Stimulated activated CD8-positive, alpha-beta memory T cell treated with anti-CD3 and anti-CD28 coated beads, Interleukin-15, amount 100 ng/mL, for 24 hours (primary cell): ENCODE results near the gene RORB.

Experiments used
- DNase-seq: peaks from one replicate; pipeline ENCODE4 v3.0.0-alpha.2; 2020; ENCODE audit warnings: low read depth

The RORB gene

DNA sequence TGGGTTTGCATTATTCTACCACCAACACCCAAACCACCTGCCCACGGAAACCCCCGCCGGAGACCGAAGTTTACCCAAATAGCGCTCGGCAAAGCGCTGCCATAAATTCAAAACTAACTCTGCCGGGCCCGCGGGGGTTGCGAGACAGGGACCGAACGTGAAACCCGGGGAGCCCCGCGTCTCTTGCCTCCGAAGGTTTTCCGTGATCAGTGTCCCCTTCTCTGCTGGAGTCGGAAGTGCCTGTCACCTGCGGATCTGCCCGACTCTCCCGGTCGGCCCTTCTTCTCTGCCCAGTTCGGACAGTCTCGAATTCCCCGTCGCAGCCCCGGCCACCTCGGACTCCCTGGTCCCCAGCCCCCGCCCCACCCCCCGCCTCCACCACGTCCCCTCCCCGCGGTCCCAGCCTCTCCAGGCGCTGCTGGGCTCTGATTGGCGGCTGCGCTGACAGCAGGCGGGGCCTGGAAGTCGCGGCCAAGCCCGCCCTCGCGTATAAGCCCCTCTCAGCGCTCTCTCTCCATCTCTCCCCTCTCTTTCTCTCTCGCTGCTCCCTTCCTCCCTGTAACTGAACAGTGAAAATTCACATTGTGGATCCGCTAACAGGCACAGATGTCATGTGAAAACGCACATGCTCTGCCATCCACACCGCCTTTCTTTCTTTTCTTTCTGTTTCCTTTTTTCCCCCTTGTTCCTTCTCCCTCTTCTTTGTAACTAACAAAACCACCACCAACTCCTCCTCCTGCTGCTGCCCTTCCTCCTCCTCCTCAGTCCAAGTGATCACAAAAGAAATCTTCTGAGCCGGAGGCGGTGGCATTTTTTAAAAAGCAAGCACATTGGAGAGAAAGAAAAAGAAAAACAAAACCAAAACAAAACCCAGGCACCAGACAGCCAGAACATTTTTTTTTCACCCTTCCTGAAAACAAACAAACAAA is at the start of gene RORB:
Gene RORB, plus strand, starts transcription at position 517 of the 929 bp plus-strand sequence. CDS start 642 bp downstream, outside the sequence.
- no peak for DNase-seq

DNA sequence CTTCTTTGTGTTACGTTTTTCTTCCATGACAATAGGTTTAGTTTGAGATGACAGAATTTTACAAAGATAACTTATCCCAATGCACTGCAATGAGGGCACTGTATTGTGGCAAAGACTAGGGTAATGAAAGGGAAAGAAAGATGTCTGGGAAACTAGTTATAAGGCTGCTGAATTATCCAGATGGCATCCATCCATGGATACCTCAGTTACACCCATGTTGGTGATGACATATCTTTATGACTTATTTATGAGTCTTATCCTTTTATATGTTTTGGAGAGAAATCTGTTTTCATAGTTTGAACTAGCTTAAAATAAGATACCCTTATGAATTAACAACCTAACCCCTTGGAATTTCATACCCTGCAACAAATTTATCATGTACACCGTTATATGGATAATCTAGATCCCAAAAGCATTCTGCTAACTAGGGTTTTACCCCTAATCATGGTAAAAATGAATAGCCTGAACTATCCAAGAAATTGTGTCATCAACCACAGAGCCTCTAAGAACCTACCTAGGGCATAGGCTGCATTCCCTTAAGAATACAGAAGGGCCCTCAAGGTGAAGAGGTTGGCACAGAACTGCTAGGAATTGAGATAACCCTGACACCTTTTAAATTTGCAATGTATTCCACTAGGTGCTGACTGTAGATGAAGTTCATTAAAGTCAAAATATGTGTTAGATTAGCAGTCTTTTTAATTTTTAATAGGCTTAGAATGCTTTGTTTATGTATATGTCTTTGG is 49.5 kb upstream of the RORB start:
- no peak for DNase-seq

DNA sequence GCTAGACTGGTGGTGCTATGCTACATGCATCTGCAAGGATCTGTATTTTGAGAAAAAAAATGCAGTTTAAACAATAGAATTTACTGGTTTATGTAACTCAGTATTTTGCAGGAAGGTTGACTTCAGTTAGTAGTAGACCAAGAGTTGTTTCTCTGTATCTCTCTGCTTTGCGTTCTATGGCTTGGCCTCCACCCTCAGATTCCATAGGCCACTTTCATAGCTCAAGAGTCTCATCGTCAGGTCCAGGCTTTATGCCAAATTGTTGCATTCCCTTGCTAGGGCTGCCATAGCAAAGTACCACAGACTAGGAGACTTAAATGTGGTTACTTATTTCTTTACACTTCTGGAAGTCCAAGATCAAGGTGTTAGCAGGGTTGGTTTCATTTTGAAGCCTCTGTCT is 48.1 kb upstream of the RORB start:
- DNase-seq: no peak

DNA sequence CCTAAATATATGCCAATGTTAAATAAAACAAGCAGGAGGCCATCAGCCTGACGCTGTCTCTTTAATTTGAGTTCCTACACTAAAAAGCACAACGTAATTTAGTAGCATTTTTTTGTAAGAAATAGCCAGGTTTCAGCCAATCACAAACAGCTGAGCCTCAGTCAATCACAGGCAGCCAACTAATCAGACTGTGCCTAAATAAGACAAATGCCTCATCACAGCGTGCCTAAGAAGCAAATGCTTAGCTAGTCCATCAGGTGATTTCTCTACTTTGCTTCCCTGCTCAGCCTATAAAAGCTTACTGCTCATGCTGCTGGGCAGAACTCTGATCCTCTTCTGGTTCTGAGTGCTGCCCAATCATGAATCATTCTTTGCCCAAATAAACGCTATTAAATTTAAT is 38.3 kb upstream of the RORB start:
- no peak for DNase-seq

DNA sequence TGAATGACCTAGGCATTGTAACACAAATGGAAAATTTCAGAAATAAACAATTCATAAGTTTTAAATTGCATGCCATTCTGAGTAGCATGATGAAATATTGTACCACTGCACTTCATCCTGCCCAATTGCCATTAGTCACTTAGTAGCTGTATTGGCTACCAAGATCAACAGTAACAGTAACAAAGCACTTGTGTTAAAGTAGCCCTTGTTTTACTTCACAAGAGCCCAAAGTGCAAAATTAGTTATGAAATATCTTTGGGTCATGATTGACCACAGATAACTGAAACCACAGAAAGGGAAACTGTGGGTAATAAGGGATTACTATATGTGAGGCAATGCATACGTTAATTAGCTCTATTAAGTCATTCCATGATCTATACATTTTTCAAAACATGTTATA is 33.3 kb upstream of the RORB start:
- DNase-seq: no peak

DNA sequence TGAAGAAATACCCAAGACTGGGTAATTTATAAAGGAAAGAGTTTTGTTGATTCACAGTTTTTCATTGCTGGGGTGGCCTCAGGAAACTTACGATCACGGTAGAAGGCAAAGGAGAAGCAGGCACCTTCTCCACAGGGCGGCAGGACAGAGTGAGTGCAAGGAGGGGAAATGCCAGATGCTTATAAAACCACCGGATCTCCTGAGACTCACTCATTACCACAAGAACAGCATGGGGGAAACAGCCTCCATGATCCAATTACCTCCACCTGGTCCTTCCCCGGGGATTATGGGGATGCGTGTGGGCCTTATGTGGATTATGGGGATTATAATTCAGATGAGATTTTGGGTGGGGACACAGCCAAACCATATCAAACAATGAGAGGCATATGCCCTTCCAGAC is 18.5 kb upstream of the RORB start:
- DNase-seq: no peak

DNA sequence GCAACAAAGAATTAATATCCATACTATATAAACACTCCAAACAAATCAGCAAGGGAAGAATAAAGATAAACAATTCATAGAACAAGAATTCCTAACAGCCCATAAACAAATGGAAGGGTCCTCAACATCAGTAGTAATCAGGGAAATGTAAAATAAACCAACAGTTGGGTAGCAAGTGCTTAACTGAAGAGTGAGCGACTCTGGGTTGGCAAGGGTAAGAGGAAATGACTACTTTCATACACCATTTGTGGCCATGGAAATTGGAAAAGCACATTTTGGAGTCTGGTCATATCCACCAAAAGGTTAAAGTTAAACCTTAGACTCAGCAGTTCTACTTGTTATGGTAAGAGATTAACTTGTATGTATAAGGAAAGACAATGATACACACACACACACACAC is 17.4 kb upstream of the RORB start:
- DNase-seq: no peak

DNA sequence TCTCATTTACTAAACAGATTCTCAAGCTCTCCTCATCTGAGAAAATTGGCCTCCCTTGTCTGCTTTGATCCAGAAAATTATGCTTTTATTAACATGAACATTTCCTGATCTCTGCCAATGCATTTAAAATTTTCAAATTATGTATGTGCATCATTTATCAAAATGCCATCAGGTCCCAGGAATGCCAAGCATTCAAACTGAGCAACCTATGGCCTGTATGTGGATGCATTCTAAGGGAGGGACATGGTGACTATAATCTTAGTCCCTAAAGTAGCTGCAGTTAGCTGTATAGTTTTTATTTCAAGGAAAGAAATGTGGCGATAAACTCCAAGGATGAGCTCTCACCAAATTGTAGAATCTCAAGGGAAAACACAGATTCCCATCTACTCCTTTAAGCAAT is 9.7 kb upstream of the RORB start:
- no peak for DNase-seq

DNA sequence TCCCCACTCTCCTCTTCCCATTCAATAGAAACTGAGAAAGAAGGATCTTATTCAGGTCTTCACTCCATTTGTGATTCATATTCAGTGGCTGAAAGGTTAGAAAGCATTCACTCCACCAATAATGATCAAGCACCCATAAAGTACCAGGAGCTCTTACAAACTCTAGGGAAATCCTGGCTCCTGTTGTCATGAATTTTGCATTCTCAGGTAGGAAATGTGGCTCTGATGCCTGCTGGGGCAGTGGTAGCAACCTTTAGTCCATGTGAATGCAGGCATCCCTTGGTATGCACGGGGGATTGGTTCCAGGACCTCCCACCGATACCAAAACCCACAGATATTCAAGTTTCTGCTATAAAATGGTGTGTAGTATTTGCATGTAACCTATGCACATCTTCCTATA is 3.6 kb upstream of the RORB start:
- DNase-seq: no peak

DNA sequence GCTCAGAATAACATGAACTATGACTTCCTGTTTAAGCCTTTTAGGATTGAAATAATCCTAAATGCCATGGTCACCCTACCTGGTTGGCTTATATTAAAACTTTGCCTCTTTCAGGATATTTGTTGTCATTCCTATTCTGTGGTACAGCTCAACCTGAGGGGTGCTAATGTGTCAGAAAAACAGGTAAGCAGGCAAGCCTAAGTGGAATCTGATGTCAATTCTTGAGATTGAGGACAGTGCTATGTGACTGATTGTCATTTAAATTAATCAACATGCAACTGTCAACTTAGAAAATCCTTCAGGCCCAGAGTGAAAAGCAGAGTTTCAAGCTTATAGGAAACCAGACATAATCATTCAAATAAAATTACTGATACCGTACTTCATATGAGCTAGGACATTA is 2.6 kb upstream of the RORB start:
- DNase-seq: no peak

DNA sequence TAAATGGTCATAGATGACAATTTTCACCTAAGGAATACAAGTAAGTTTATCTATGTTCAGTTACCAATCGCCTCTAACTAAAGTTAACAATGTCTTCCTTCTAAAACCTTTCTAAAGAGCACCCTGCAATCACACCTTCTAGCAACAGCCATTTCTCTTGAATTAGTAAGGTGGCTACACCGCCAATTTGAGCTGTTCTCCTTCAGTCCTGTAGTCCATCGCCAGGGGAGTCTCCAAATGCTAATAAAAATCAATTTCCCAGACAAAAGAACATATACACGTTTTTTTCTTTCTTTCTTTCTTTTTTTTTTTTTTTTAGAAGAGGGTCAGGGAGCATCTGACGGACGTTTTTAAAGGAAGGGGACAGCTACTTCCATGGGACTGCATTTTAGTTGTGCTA is 729 bp upstream of the RORB start:
- DNase-seq: no peak

DNA sequence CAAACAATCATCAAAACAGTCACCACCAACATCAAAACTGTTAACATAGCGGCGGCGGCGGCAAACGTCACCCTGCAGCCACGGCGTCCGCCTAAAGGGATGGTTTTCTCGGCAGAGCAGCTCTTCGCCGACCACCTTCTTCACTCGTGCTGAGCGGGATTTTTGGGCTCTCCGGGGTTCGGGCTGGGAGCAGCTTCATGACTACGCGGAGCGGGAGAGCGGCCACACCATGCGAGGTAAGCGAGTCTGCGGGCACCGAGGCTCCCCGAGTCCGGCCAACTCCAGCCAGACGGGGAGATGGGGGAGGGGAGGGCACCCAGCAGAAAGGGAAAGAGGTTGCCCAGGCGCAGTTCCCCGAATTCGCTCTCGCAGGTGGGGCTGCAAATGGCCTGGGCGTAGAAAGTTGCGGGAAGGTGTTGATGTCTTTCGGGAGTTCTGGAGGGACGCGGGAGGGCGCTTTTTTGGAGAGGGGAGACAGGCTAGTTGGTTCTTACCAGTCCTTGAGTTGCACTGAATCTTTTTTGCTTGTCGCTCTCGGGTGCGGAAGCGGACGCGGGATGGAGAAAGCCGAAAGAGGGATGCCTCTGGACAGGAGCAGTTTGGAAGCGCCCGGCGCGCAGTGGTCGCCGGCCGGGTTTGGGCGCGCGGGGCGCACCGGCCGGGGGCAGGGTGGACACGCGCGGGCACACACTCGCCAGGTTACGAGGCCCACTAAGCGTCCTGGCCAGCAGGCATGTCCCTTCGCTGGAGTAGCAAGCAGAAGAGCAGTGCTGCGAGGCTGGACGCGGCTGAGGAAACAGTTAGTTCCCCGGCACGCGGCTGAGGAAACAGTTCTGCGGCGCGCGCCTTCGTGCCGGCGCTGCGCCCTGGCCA is 849 bp downstream of the RORB start:
- no peak for DNase-seq

DNA sequence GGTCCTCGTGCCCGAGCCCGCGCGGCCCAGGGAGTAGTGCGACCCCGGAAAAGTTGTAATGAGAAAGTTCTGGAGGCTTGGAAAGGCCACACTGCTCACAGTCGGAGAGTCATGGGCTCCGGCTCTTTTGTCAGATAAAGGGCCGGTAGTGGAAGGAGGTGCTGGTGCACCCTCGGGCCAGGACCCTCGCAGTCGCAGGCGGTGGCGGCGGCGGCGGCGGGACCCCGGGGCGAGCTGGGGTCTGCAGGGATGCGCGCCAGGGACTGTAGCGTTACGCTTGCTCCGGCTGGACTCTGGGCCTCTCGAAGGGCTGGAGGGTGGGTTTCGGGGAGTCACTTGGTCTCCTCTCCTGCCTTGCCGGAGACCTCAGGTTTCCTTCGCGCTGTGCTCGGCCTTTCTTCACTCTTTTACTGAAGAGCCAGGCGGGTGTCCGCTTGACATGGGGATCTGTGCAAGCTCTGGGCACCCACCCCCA is 1.5 kb downstream of the RORB start:
- DNase-seq: no peak

DNA sequence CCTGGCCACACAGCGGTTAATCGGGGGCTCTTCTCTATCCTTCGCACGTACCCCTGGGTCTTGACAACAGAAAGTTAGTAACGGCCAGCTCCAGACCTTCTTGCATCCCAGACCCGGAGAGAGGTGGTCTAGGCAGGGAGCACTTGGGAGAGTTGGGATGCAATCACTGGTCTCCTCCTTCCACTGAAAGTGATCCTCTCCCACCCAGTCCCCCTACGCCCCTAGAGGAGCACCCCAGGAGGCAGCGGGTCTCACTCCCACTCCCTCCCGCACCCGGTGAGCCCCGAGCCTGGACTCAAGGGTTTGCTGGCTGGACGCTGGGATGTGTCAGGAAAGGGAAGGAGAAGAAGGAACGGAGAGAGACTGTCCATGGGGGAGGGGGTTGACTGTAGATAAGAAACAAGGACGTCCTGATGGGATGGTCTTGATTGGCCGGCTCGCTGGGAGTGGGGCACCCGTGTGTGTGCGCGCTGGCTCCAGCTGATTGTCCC is 2.0 kb downstream of the RORB start:
- no peak for DNase-seq

DNA sequence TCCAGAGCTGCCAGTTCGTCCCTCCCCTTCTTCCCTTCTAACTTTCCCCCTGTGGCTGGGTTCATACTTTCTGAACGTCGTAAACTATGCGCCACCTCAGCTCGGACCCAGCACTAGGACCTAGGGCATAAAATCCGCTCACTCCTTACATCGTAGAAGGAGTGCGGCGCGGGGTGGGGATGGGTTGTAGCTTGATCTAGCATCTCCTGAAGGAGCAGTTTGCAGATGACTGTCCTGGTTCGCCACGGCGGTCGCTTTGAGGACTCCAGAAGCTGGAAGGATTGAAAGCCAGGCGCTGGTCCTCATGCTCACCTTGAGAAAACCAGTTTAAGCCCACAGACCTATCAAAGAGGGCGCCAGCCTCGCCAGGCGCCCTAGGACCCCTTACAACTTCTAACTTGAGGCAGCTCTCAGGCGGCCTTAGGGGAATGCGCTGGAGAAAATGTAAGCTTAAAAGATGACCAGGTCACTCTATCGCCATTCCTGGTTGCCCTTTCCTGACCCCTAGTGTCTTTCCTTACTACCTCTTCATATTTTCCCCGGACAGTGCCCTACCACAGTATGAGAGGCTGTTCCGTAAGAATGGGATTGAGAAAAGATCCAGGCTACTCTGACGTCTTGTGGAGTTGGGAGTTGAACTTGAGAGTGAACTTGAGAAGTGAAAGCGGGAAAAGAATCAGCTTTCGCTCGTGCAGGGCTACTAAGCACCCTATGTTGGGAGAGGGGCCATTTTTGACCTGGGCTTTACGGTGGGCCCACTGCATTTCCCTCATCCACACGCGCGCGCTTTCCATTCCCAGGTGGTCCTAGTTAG is 2.8 kb downstream of the RORB start:
- DNase-seq: no peak

DNA sequence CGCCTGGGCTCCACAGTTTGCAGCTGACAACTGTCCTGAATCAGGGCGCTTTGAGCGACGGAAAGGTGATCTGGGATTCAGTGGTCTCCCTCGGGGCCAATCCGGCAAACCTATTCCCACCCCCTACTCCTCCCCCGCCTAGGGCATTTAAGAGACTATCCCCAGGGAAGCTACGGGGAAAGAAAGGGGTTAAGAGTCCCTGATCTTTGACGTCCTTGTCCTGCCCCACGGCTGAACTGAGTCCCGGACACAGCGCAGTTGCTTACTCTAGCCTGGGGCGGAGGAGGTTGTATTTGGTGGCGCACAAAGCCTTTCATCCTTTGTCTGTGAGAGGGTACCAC is 3.4 kb downstream of the RORB start:
- no peak for DNase-seq

DNA sequence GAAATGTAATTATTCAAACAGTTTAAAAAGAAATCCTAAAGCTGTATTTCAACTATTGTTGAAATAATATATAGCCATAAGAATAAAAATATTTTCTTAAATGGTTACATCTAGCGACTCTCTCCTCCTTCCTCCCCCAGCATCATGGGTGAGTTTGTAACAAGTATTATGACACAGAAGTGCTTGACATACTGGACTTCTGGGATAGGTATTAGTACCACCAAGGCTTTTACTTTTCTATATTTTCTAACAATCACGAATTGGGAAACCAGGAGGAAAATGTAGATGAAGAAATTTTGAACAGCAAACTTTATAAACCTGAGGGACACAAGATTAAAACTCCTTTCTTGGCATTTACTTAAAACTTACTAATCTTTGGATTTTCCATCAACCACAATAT is 4.4 kb downstream of the RORB start:
- no peak for DNase-seq

DNA sequence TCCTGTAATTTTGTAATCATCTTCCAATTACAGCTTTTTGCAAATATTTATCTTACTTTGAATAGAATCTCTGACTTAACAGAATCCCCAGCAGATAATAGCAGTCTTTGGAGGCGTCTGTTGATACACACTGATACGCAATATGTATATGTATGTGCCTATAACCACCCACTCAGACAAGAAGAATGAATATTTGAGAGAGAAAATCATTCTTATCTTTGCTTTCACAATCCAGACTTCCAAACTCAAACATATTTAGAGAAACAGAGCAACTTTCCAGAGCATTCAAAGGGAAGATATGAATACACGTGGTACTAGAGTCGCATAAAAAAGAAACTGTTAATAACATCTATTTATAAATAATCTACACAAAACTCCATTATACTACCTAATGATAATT is 6.1 kb downstream of the RORB start:
- no peak for DNase-seq

DNA sequence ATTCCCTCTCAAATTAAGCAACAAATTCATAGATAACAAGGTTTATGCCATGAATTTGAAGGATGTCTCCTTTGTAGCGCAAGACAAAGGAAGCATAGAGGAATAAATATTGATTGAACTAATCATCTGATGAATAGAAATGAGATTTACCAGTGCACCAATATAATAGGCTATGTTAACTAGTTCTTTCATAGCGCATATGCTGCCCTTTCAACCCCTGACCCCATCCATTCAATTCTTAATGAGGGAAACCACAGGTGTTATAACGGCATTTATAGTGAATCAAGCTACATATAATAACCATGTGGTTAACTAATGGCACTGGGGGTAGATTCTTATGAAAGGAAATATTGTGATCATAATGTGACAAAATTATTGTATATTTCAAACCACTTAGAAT is 6.5 kb downstream of the RORB start:
- no peak for DNase-seq

DNA sequence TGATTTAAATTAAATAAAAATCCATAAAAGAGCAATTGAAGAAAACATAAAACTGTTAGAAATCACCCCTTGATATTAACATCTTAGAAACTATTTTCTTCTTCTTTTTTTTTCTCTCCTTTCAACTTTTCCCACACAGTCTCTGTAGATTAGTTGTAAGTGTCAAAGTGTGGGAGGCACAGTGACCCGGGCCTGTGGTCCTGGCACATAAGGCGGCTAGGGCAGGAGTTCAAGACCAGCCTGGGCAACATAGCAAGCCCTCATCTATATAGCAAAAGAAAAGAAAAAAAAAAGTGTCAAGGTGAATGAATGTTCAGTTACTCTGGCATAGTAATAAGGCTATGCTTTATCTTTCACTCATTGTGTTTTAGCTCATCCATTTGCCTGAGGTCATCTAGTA is 14.2 kb downstream of the RORB start:
- no peak for DNase-seq

DNA sequence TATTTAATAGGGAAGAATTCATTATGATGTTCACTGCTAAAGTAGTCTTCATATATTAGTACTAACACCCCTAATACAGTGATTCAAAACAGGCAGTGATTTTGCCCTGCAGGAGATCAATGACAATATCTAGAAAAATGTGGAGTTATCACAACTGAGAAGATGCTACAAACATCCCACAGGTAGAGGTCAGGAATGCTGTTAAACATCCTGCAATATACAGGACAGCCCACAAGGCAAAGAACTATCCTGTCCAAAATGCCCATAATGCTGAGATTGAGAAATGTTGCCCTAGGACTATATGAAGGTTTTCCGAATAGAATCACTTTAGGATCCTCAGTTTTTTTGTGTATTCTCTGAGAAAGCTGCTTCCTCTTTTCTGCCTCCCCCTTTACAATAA is 15.3 kb downstream of the RORB start:
- DNase-seq: no peak
